PC-3 (cell line): ENCODE data around the gene SLC38A10.

Source experiments
- CTCF ChIP-seq: fragments of 300-600 bp; sonication (generic); conservative IDR thresholded peaks from 2 replicates; pipeline ENCODE4 v1.5.1; 2017; ENCODE audit warnings: antibody characterized with exemption, low read depth, mild to moderate bottlenecking, low read length
- EZH2phosphoT487 ChIP-seq: fragments of 300-600 bp; sonication (generic); IDR thresholded peaks from 2 replicates; pipeline ENCODE4 v1.6.1; 2018; ENCODE audit warnings: mild to moderate bottlenecking, antibody characterized with exemption, low read length, borderline replicate concordance

- TF ChIP-seq CTCF, result no peak
- TF ChIP-seq EZH2phosphoT487, result no peak
Measured at GRCh38 chr17:81294512-81295030, 536 bp downstream of the SLC38A10 start.
